HCT116 (cell line): Measurements from ENCODE around the gene SLC38A3.

ENCODE experiments used
- CTCF ChIP-seq, 3 experiments: fragments of 200-600 bp in 1 of 3; sonication (generic) in 1 of 3; IDR thresholded peaks in 2 of 3; conservative IDR thresholded peaks in 1 of 3; 2 replicates each; pipeline ENCODE4 v1.5.1; 2012 to 2017; ENCODE audit warnings: low read depth in 2 of 3, low read length in 2 of 3, antibody characterized with exemption in 1 of 3, borderline replicate concordance in 1 of 3, control low read depth in 1 of 3, mild to moderate bottlenecking in 1 of 3, mixed read lengths in 1 of 3, mixed run types in 1 of 3, moderate library complexity in 1 of 3; ENCODE audit not compliant: insufficient read depth in 1 of 3
- POLR2A ChIP-seq: IDR thresholded peaks from 2 replicates; pipeline ENCODE4 v1.7.0; 2011; ENCODE audit warnings: borderline replicate concordance; ENCODE audit not compliant: insufficient read depth, insufficient read length; ENCODE audit errors: extremely low read depth
- POLR2AphosphoS5 ChIP-seq: IDR thresholded peaks from 2 replicates; pipeline ENCODE4 v1.6.1; 2011; ENCODE audit warnings: mild to moderate bottlenecking, low read depth, low read length, moderate library complexity
- RAD21 ChIP-seq: IDR thresholded peaks from 2 replicates; pipeline ENCODE4 v1.6.1; 2012; ENCODE audit warnings: low read depth, mild to moderate bottlenecking
- SP1 ChIP-seq: IDR thresholded peaks from 2 replicates; pipeline ENCODE4 v1.6.1; 2012; ENCODE audit warnings: low read depth
- SRF ChIP-seq: IDR thresholded peaks from 2 replicates; pipeline ENCODE4 v1.6.1; 2012; ENCODE audit warnings: low read depth

GRCh38 chr3:50268276-50268675, 63.2 kb downstream of the SLC38A3 start:
- no peak for TF ChIP-seq CTCF (IDR thresholded peaks at IDR 0.05 in 2 of 3, conservative IDR thresholded peaks at IDR 0.05 in 1 of 3; ENCODE audit: borderline replicate concordance in 1 of 3, insufficient read depth in 1 of 3, low read depth in 2 of 3, low read length in 2 of 3)
- TF ChIP-seq POLR2A = no peak
- no peak for TF ChIP-seq SRF
- TF ChIP-seq POLR2AphosphoS5 = no peak
- TF ChIP-seq SP1 = no peak
- no peak for TF ChIP-seq RAD21
